IgD-negative memory B cell (primary cell): ENCODE measurements around the gene CGN. TPM values are rescaled to one million over a fixed set of nuclear protein-coding genes. Genes with fewer than 3 reads are reported as not detected.

ENCODE experiments used
- H3K27ac Mint-ChIP-seq, 3 donors: one replicate each; pipeline ENCODE4 v1.8.0; 2020 to 2022; ENCODE audit warnings: mild to moderate bottlenecking in 3 of 3, mixed read lengths in 3 of 3, moderate library complexity in 1 of 3
- H3K27me3 Mint-ChIP-seq: one replicate; pipeline ENCODE4 v1.8.0; 2021; ENCODE audit warnings: mixed read lengths
- H3K36me3 Mint-ChIP-seq: one replicate; pipeline ENCODE4 v1.8.0; 2020; ENCODE audit warnings: mild to moderate bottlenecking, mixed read lengths
- H3K4me1 Mint-ChIP-seq, 3 donors: one replicate each; pipeline ENCODE4 v1.8.0; 2020 to 2022; ENCODE audit warnings: mixed read lengths in 3 of 3, mild to moderate bottlenecking in 1 of 3
- H3K4me3 Mint-ChIP-seq, 4 donors: one replicate each; pipeline ENCODE4 v1.8.0; 2020 to 2022; ENCODE audit warnings: mild to moderate bottlenecking in 4 of 4, mixed read lengths in 4 of 4, moderate library complexity in 3 of 4
- H3K9me3 Mint-ChIP-seq, 3 donors: one replicate each; pipeline ENCODE4 v1.8.0; 2020 to 2021; ENCODE audit warnings: mixed read lengths in 3 of 3, mild to moderate bottlenecking in 1 of 3
- polyA plus RNA-seq: library from polyadenylated mRNA; unstranded; fragments of 300-500 nt; fragmentation: Illumina TruSeq; gene quantifications from one replicate; pipeline ENCODE4 v1.2.3, GENCODE V29; 2021

Gene CGN
- polyA plus RNA-seq, 1 donor from 2014 or later = not detected

DNA sequence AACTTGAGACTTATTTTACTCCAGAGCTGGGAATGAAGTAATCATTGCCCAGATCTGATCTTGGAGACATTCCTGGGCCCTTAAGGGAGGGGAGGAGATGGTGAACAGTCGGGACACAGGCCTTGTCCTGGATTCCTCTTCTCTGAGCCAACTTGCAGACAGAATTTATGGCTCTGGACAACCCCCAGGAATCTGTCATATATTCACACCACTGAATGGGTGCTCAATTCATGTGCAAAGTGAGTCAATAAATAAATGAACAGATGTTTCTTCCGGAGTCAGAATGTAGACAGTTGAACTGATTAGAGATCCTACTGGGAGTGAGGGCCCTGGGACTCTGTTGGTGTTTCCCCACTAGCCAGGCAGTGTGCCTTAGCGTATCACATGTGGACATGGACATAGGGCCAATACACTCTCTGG, 31.5 kb downstream of the CGN start:
- Mint-ChIP-seq H3K4me1 (peaks cover 7 to 22% (median 11%) of the 10 kb centered on the region in 3 donors), H3K4me3 (peak overlapping the region in 1 of 4 donors; percentile 95), H3K27ac (no peak overlapping the region), H3K9me3 (no peaks in the 10 kb centered on the region), H3K27me3 (peaks cover 5% of the 10 kb centered on the region), H3K36me3 (peaks cover 6% of the 10 kb centered on the region)

GRCh38 chr1:151545542-151545941, 34.4 kb downstream of the CGN start:
- Mint-ChIP-seq H3K27me3 (peaks cover 5% of the 10 kb centered on the region), H3K4me1 (peaks cover 3 to 7% (median 4%) of the 10 kb centered on the region in 3 donors), H3K36me3 (peaks cover 6% of the 10 kb centered on the region), H3K27ac (peak overlapping the region in 1 of 3 donors; percentile 62), H3K4me3 (no peak overlapping the region), H3K9me3 (no peaks in the 10 kb centered on the region)

GRCh38 chr1:151546011-151546925, 35.1 kb downstream of the CGN start:
- H3K9me3 Mint-ChIP-seq = no peaks in the 10 kb centered on the region
- peak overlapping the region in 1 of 4 donors; percentile 6 for H3K4me3 Mint-ChIP-seq
- H3K36me3 Mint-ChIP-seq = peaks cover 6% of the 10 kb centered on the region
- H3K27me3 Mint-ChIP-seq = peaks cover 5% of the 10 kb centered on the region
- peaks cover 0 to 3% (median 3%) of the 10 kb centered on the region in 3 donors for H3K4me1 Mint-ChIP-seq
- peak overlapping the region in 1 of 3 donors; percentile 62 for H3K27ac Mint-ChIP-seq

GRCh38 chr1:151547119-151547899, 36.1 kb downstream of the CGN start:
- no peak overlapping the region for H3K27ac Mint-ChIP-seq
- H3K4me3 Mint-ChIP-seq = no peak overlapping the region
- H3K27me3 Mint-ChIP-seq = no peaks in the 10 kb centered on the region
- no peaks in the 10 kb centered on the region for H3K9me3 Mint-ChIP-seq
- H3K4me1 Mint-ChIP-seq = peaks cover 0 to 3% (median 0%) of the 10 kb centered on the region in 3 donors
- peaks cover 6% of the 10 kb centered on the region for H3K36me3 Mint-ChIP-seq

DNA sequence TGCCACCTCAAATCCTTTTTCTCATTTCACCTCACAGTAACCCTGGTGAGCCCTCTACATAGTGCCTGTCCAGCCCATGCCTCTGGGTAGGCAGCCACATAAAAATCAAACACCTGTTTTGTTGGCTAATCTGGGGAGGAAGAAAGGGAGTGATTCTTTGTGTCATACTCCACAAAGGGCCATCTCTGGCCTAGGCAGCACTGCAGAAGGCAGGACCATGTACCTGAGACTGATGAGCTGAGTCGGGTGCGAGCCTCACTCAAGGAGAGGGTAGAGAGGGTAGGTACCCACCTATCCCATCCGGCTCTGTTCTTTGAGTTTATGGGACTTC, 36.7 kb downstream of the CGN start:
- peaks cover 0 to 3% (median 0%) of the 10 kb centered on the region in 3 donors for H3K4me1 Mint-ChIP-seq
- no peaks in the 10 kb centered on the region for H3K27me3 Mint-ChIP-seq
- no peak overlapping the region for H3K4me3 Mint-ChIP-seq
- no peak overlapping the region for H3K27ac Mint-ChIP-seq
- peaks cover 6% of the 10 kb centered on the region for H3K36me3 Mint-ChIP-seq
- no peaks in the 10 kb centered on the region for H3K9me3 Mint-ChIP-seq

- Mint-ChIP-seq H3K4me1 (peaks cover 0 to 3% (median 0%) of the 10 kb centered on the region in 3 donors), H3K9me3 (no peaks in the 10 kb centered on the region), H3K36me3 (peaks cover 6% of the 10 kb centered on the region), H3K27me3 (no peaks in the 10 kb centered on the region), H3K27ac (no peak overlapping the region), H3K4me3 (no peak overlapping the region)
These were observed 38.0 kb downstream of the CGN start for GRCh38 chr1:151549199-151549598.

- no peak overlapping the region for H3K4me3 Mint-ChIP-seq
- H3K36me3 Mint-ChIP-seq = no peaks in the 10 kb centered on the region
- no peak overlapping the region for H3K27ac Mint-ChIP-seq
- no peaks in the 10 kb centered on the region for H3K27me3 Mint-ChIP-seq
- H3K9me3 Mint-ChIP-seq = no peaks in the 10 kb centered on the region
- H3K4me1 Mint-ChIP-seq = no peaks in the 10 kb centered on the region
These were observed 42.5 kb downstream of the CGN start for GRCh38 chr1:151553659-151554058.

DNA sequence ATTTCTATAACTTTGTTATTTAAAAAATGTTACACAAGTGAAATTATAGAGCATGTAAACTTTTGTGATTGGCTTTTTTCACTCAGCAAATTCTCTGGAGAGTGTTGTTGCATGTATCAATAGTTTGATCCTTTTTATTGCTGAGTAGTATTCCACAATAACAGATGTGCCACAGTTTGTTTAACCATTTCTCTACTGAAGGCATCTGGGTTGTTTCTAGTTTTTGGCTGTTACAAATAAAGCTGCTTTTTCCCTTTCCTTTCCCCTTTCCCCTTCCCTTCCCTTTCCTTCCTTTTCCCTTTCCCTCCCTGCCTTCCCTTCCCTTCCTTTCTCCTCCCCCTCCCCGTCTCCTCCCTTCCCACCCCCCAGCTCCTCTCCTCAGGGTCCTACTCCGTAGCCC, 44.9 kb downstream of the CGN start:
- Mint-ChIP-seq H3K4me1 (no peaks in the 10 kb centered on the region), H3K36me3 (no peaks in the 10 kb centered on the region), H3K27me3 (no peaks in the 10 kb centered on the region), H3K9me3 (no peaks in the 10 kb centered on the region), H3K4me3 (no peak overlapping the region), H3K27ac (no peak overlapping the region)

GRCh38 chr1:151562661-151563060, 51.5 kb downstream of the CGN start:
- H3K4me3 Mint-ChIP-seq = no peak overlapping the region
- H3K9me3 Mint-ChIP-seq = no peaks in the 10 kb centered on the region
- peaks cover 4% of the 10 kb centered on the region for H3K36me3 Mint-ChIP-seq
- peak overlapping the region in 1 of 3 donors; percentile 69 for H3K27ac Mint-ChIP-seq
- H3K4me1 Mint-ChIP-seq = no peaks in the 10 kb centered on the region
- no peaks in the 10 kb centered on the region for H3K27me3 Mint-ChIP-seq

DNA sequence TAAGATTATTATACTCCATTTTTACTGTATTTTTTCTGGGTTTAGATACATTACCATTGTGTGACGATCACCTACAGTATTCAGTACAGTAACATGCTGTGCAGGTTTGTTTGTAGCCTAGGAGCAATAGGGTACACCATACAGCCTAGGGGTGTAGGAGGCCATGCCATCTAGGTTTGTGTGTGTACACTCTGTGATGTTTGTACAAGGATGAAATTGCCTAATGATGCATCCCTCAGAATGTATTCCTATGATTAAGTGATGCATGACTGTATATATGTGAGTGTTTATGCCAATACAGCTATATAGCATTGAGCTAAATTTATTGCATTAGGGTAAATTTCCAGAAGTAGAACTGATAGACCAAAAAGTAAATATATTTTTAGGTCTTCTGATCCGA, 52.2 kb downstream of the CGN start:
- peaks cover 4% of the 10 kb centered on the region for H3K36me3 Mint-ChIP-seq
- H3K27ac Mint-ChIP-seq = no peak overlapping the region
- no peaks in the 10 kb centered on the region for H3K27me3 Mint-ChIP-seq
- no peak overlapping the region for H3K4me3 Mint-ChIP-seq
- H3K9me3 Mint-ChIP-seq = no peaks in the 10 kb centered on the region
- no peaks in the 10 kb centered on the region for H3K4me1 Mint-ChIP-seq

GRCh38 chr1:151565502-151566189, 54.5 kb downstream of the CGN start:
- no peak overlapping the region for H3K27ac Mint-ChIP-seq

GRCh38 chr1:151568626-151569088, 57.5 kb downstream of the CGN start:
- Mint-ChIP-seq H3K27me3 (no peaks in the 10 kb centered on the region), H3K36me3 (peaks cover 2% of the 10 kb centered on the region), H3K4me1 (peaks cover 0 to under 1% (median 0%) of the 10 kb centered on the region in 3 donors), H3K9me3 (no peaks in the 10 kb centered on the region), H3K4me3 (no peak overlapping the region), H3K27ac (no peak overlapping the region)

More at GRCh38 chr1:151565502-151566189, 54.5 kb downstream of the CGN start:
- Mint-ChIP-seq H3K4me1 (no peaks in the 10 kb centered on the region), H3K27me3 (no peaks in the 10 kb centered on the region), H3K4me3 (no peak overlapping the region), H3K36me3 (peaks cover 6% of the 10 kb centered on the region), H3K9me3 (no peaks in the 10 kb centered on the region)

DNA sequence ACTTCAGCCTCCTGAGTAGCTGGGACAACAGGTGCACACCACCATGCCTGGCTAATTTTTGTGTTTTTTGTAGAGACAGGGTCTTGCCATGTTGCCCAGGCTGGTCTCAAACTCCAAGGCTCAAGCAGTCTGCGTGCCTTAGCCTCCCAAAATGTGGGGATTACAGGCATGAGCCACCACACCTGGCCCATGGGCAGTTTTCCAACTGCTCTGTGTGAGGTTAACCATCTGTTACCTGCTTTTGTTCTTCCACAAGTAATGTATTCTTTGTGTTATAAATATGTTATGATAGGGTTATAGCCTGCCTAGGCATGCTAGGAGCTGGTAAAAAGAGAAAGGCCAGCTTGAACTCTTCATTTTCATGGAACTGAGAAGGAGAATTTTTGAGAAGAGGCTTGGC, 59.6 kb downstream of the CGN start:
- H3K4me3 Mint-ChIP-seq = no peak overlapping the region
- peaks cover 0 to 2% (median 0%) of the 10 kb centered on the region in 3 donors for H3K4me1 Mint-ChIP-seq
- no peaks in the 10 kb centered on the region for H3K9me3 Mint-ChIP-seq
- peaks cover 2% of the 10 kb centered on the region for H3K36me3 Mint-ChIP-seq
- H3K27ac Mint-ChIP-seq = no peak overlapping the region
- H3K27me3 Mint-ChIP-seq = no peaks in the 10 kb centered on the region

DNA sequence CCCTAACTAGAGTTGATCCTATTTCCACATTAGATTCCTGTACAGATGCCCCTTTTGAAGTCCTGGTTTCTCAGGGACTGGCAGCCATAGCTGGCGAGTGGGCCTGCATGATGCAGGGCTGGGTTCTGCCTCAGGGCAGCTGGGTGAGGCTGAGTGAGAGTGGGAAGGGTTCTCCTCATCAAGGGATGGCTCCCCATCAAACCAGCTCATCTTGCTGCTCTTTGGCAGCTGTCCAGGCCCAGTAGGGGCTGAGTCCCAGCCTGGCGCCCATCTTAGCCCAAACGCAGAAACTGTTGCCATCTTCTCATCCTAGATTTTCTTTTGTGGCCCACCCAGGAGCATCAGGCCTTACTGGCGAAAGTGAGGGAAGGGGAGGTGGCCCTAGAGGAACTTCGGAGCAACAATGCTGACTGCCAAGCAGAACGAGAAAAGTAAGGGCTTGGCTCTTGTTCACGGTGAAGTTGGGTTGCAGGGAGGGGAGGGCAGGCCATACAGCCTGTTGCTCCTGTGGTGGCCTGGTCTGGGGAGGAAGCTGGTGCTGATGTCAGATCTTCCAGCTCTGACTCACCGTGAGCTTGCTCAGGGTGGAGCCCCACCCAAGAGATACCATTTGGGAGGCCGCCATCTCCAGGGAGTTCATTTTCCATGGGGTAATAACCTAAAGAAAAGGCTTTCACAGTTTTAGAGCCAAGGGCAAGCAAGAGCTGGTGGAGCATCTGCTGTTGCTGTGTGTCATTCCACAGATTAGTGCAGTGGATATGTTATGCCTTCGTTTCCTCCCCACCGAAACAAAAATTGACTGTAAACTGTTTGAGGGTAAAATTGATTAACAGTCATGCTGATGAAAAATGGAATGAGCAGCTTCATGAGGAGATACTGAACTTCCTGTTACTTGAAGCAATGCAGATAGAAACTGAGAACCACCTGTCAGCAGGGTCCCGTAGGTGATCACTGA, 63.7 kb downstream of the CGN start:
- no peaks in the 10 kb centered on the region for H3K27me3 Mint-ChIP-seq
- H3K27ac Mint-ChIP-seq = no peak overlapping the region
- no peaks in the 10 kb centered on the region for H3K9me3 Mint-ChIP-seq
- peaks cover 0 to 2% (median 0%) of the 10 kb centered on the region in 3 donors for H3K4me1 Mint-ChIP-seq
- H3K4me3 Mint-ChIP-seq = no peak overlapping the region
- no peaks in the 10 kb centered on the region for H3K36me3 Mint-ChIP-seq
